Keratinocyte (primary cell): ENCODE results near the gene SLC32A1.

Source experiments
- EZH2 ChIP-seq: IDR thresholded peaks from one replicate; pipeline ENCODE4 v1.6.1; 2012; ENCODE audit warnings: inconsistent platforms, mild to moderate bottlenecking, low read length, moderate library complexity
- TF ChIP-seq, protein P1 (sequence below), 3 experiments: IDR thresholded peaks in 1 of 3; conservative IDR thresholded peaks in 1 of 3; optimal IDR thresholded peaks in 1 of 3; 2 replicates in 2 of 3; 3 replicates in 1 of 3; pipeline versions ENCODE3 to v1.5.1; 2011; ENCODE audit warnings: low read length in 3 of 3, mild to moderate bottlenecking in 3 of 3, moderate library complexity in 2 of 3, control low read depth in 1 of 3, inconsistent platforms in 1 of 3; ENCODE audit not compliant: insufficient read depth in 2 of 3; ENCODE audit errors: extremely low read depth in 1 of 3

DNA sequence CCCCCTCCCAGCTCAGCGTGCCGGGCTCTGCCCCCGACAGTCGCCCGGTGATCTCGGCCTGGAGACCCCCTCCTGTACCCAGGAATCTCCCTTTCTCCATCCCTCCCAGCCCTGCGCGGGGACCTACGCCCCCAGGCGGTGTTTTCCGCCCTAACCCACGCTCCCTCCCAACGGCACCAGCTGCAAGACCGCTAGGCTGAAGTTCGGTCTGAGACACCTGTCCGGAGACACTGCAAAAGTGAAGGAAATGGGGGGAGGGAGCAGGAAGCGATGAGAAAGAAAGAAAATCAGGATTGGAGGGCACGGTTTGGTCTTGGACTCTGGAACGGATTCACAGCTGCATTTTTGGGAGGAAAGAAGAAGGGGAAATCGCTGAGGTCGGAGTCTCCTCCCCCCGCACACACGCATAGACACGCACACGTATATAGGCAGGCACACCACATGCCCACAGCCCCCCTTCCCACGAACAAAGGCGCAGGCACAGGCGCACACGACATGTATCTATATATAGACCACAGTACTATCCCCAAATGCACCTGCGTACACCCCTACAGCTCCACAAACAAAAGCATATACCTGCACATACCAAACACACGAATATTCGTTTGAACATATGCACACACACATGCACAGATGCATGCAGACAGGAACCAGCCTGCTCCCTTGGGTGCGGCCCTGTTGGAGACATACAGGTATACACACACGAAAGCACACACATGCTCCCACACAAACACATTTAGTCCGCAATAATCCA is 1.0 kb downstream of the SLC32A1 start:
- TF ChIP-seq, protein P1, sequence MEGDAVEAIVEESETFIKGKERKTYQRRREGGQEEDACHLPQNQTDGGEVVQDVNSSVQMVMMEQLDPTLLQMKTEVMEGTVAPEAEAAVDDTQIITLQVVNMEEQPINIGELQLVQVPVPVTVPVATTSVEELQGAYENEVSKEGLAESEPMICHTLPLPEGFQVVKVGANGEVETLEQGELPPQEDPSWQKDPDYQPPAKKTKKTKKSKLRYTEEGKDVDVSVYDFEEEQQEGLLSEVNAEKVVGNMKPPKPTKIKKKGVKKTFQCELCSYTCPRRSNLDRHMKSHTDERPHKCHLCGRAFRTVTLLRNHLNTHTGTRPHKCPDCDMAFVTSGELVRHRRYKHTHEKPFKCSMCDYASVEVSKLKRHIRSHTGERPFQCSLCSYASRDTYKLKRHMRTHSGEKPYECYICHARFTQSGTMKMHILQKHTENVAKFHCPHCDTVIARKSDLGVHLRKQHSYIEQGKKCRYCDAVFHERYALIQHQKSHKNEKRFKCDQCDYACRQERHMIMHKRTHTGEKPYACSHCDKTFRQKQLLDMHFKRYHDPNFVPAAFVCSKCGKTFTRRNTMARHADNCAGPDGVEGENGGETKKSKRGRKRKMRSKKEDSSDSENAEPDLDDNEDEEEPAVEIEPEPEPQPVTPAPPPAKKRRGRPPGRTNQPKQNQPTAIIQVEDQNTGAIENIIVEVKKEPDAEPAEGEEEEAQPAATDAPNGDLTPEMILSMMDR (optimal IDR thresholded peaks at IDR 0.05 in 1 of 3, IDR thresholded peaks at IDR 0.05 in 1 of 3, conservative IDR thresholded peaks at IDR 0.05 in 1 of 3; ENCODE audit: extremely low read depth in 1 of 3, insufficient read depth in 2 of 3, low read length in 3 of 3) = no peak
- no peak for TF ChIP-seq EZH2
